Stimulated activated CD8-positive, alpha-beta memory T cell treated with anti-CD3 and anti-CD28 coated beads, Interleukin-2, amount 100 ng/mL, for 1 hour (primary cell): ENCODE data around the gene NUDT1.

Experiments
- DNase-seq, 2 donors: peaks; one replicate each; pipeline ENCODE4 v3.0.0-alpha.2; 2020; ENCODE audit warnings: low read depth in 2 of 2

Gene NUDT1

GRCh38 chr7:2248984-2249694 is 7.1 kb downstream of the NUDT1 start:
- no peak for DNase-seq

GRCh38 chr7:2249744-2250323 is 7.8 kb downstream of the NUDT1 start:
- DNase-seq: no peak

GRCh38 chr7:2251381-2251780 is 9.4 kb downstream of the NUDT1 start:
- DNase-seq: no peak

GRCh38 chr7:2251841-2252771 is 10.1 kb downstream of the NUDT1 start:
- DNase-seq: no peak

- DNase-seq: no peak
These were observed 11.0 kb downstream of the NUDT1 start for GRCh38 chr7:2253021-2253420.

GRCh38 chr7:2253525-2254244 is 11.7 kb downstream of the NUDT1 start:
- no peak for DNase-seq

GRCh38 chr7:2254429-2255144 is 12.6 kb downstream of the NUDT1 start:
- no peak for DNase-seq

- no peak for DNase-seq
These were observed 13.4 kb downstream of the NUDT1 start for GRCh38 chr7:2255145-2256139.

- no peak for DNase-seq
These were observed 14.4 kb downstream of the NUDT1 start for GRCh38 chr7:2256306-2257045.

- no peak for DNase-seq
These were observed 15.1 kb downstream of the NUDT1 start for GRCh38 chr7:2257046-2257551.

- DNase-seq: no peak
These were observed 15.6 kb downstream of the NUDT1 start for GRCh38 chr7:2257651-2258050.

GRCh38 chr7:2258661-2259365 is 16.8 kb downstream of the NUDT1 start:
- DNase-seq: no peak

GRCh38 chr7:2259480-2259879 is 17.5 kb downstream of the NUDT1 start:
- no peak for DNase-seq

- DNase-seq: no peak
These were observed 18.8 kb downstream of the NUDT1 start for GRCh38 chr7:2260820-2261219.

- no peak for DNase-seq
These were observed 19.6 kb downstream of the NUDT1 start for GRCh38 chr7:2261611-2262010.

- no peak for DNase-seq
These were observed 21.1 kb downstream of the NUDT1 start for GRCh38 chr7:2263176-2263575.

GRCh38 chr7:2264158-2264557 is 22.1 kb downstream of the NUDT1 start:
- DNase-seq: no peak

GRCh38 chr7:2266911-2267310 is 24.9 kb downstream of the NUDT1 start:
- DNase-seq: no peak
